Stimulated activated CD4-positive, alpha-beta T cell treated with anti-CD3 and anti-CD28 coated beads, Interleukin-4, amount 100 ng/mL, for 1 hour (primary cell): Measurements from ENCODE around the gene LRTM1.

Experiments
- DNase-seq: peaks from one replicate; pipeline ENCODE4 v3.0.0-alpha.2; 2020

Gene LRTM1

DNA sequence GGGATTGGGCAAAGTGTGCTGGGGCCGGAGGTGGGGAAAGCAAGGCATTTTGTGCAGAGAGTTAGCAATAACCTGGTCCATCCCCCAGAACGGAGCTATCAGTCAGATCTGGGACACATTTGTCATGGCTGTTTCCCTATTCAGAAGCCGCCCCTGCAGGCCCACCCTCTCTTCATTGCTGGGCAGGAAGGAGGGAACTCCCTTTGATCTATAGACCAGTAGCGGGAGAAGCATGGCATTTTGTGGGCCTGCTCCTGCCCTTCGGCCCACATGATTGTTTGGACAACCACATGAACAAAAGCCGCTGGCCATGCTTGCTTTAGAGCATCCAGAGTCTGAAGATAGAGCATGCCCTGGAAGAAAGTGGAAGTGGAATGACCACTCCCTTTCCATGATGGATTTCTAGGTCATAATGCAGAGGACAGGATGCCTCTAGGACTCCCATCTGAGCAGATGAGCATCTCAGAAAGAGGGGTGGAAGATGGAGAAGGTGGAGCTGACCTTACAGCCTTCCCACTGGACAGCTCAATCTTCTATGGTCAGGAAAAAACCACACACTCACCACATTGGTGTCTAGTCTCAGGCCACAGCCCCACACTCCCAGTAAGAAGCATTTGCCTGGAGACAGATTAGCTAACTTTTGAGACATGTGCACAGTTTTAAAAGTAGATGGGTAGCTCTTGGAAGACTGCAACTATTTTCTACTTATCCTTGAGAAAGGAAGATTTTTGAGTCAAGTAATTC, 11.9 kb upstream of the LRTM1 start:
- no peak for DNase-seq

DNA sequence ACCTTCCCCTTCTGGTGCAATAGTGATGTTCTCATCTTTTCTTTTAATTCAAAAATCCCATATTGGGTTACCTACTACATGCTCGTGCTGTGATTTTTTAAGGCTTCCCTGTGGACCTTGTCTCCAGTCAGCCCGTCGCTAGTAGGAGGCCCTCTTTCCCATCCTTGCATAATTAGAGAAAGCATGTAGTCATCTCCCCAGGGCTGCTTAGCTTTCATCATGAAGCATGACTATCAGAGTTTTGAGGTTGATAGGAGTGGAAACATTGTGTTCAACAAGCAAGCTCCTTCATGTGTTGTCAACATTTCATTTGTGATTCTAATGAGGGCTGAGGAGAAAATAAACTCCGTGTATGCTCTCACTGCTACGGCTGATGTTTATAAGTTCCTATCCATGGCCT, 8.7 kb upstream of the LRTM1 start:
- no peak for DNase-seq

DNA sequence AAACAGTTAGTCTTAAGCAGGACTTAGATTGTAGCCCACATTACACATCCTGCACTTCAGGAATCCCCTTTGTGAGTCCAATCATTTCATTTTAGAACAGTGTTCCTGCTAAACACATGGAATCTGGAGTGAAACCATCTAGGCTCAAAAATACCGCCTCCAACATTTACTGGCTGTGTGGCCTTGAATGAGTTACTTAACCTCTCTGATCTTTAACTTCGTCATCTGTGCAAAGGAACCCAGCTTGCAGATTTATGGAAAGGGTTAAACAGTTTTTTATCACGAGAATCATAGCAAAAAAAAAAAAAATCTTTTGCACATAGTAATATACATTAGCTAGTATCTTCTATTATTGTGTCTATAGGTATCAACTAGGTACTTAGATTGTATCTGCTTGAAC, 8.0 kb upstream of the LRTM1 start:
- DNase-seq = no peak

DNA sequence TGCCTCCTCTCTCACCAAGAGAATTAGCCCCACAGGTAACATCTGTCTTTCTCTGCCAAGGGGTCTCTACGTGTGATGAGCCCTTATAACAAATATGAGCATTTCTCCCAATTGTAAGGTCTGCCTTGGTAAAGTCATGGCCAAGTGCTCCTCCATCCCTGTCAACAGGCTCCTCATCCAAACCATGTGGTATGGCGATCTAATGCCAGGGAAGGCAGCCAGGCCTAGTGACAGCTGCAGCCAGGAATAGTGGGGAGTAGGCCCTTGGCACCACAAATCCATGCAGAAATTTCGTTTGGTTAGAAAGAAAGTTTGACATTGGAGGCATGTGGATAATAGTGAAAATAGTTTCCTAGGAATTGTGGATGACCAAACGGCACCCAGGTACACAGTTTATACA, 4.7 kb upstream of the LRTM1 start:
- DNase-seq = no peak

DNA sequence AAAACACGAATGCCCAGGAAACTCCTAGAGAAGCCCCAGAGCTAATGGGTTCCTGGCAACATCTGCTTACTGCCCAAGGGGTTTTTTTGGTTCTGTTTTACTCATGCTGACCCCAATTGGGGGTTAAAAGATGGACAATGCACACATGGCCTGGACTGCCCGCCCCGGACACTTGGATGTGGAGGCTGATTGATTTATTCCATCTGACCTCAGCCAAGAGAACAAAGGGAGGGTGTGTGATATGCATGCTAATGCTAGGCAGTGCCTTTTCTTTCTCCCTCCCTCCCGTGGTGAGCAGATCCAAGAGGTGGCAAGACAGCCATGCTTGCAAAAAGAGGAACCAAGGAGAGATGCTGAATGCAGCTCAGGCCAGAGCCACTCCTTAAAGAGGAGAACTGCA, 3.3 kb upstream of the LRTM1 start:
- no peak for DNase-seq

DNA sequence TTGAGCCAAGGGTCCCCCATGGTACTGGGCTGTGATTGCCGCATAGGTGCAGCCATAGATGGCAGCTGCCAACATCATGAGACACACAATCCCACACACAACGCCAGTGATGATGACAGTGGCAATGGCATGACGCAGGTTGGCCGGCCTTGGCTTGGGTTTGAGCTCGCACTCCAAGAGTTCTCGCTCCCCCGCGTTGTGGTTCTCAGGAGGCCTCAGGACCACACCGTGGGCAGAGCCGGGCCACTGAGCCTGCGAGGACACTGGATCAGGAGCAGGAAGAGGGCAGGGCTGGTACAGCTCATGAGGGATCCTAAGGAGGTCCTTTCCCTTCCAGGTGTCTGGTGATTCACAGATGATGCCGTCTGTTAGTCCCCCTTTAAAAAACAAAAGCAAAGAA, 9.3 kb downstream of the LRTM1 start:
- no peak for DNase-seq

DNA sequence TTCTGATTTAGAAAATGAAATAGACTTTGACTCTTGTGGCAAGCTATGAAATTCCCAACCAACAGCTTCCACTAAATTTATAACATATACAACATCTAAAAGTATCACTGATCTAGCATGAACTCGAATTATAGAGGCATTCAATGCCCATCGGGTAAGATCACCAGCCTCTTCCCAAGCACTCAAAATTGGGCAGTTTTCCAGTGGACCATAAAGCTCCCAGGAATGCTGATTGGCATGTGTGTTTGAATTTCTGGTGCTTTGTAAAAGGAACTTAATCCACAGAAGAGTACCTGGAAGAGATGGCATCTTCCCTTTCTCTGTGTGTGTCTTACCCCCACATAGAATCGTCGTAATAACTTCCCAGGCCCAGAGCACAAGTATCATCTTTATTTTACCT, 10.0 kb downstream of the LRTM1 start:
- no peak for DNase-seq

DNA sequence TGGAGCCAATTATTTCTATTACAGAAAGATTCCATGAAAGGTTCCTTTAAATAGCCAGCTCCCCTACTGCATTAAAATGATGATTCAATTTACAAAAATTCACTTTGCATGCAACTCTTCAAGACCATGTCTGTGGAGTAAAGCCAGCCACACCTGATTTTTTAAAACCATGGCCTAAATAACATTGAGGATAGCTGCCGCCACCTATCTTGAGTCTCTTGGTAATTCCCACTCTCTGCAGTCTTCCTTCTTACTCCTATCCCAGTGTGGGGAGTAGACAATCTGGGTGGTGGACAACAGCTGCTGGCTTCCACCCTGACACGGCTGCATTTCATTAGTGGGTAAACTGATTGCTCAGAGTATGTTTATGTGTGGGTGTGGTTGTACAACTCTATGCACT, 10.7 kb downstream of the LRTM1 start:
- no peak for DNase-seq

DNA sequence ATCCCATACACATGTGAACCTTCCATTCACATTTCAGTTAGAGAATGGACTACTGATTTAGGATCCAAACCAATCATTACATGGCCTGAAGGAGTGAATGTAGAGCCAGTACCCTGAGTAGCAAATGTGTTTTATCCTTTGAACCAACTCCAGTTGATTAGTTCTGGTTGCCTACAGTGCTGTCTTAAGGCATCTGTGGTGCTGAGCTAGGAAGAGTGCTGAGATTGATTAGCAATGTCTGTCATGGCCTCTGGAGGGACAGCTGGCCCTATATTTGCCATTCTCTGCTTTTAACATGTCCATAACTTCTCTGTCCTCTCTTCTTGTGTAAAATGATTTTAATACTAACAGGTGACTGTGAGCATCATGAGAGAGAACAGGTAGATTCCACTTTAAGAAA, 11.1 kb downstream of the LRTM1 start:
- no peak for DNase-seq

DNA sequence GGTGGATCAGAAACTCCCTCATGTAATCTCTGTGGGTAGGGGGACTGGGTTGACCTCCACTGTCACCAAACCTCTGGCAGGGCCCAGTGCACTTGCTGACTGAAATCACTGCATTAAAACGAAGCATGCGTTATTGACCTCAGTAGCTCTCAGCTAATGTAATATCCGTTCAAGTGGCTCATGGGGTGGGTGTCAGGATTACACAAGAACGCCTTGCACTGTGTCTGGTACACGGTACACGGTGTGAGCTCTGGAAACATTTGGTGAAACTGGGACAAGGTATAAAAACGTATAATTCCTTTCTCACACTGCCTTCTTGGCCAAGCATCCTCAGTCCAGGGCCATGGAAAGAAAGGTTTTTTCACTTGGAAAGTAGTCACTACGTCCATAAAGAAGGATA, 11.9 kb downstream of the LRTM1 start:
- DNase-seq = no peak

DNA sequence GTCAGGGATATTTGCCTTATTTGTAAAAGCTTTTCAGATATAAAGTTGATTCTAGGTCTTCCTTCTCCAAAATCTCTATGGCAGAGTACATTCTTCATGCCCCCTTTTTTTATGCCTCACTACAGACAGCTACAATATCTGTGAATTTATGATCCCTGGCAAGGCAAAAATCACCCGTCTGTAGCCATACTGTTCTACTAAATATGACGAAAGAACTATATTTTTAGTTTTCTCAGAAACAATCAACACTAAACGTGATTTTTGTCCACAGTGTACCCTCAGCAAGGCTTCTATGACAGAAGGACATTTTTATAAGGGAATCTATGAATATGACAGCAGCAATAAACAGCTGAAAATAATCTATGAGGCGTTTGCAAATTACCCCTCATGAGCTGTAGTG, 12.7 kb downstream of the LRTM1 start:
- no peak for DNase-seq

DNA sequence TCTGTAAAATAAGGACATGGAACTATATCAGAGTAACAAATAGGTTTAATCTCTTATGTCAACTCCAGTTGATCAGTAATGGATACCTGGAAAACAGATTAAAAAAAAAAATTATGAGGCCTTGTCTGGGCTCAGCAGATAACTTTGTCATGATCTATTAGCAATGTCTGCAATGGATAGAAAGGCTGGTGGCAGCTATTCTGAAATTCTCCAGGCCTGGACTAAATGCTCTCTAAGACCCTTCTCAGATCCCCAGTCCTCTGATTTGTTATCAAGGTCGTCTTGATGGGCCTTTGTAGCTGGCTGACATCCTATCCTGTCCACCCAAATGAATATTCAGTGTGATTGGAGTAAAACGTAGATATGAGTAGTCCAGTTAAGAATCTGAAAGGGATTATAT, 13.7 kb downstream of the LRTM1 start:
- DNase-seq = no peak

DNA sequence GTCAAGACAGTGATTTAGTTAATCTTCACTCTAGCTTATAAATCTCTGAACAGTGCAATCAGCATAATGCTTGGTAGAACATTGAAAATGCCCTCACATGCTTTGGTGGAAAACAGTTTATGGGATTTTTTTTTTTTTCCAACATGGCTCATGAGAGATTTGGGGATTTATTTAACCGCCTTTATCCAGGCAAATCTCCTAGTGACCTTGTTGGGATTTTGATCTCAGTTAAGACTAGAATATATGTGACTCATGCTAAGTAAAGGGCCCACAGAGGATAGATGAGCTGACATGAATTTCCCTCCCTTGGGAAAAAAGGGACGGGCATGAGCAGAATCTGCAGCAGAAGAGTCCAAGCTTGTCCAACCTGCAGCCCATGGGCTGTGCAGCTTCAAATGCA, 18.7 kb downstream of the LRTM1 start:
- no peak for DNase-seq

DNA sequence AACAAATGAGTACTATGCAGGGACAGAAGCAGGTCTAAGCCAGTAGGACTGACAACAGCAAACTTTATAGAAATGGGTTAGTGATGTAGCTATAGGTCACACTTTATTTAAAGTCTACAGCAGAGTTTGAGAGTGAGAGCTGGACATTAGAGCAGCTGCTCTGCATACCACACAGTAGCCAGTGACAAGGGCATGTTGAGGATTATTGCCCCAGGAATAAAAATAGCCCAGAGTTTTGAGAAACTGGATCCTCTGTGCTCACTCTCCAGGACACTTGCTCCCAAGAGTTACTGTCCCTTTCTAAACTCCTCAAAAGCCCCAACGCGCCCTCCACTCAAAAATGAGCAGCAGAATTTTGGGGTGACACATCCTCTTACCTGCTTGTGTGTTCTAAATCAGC, 21.1 kb downstream of the LRTM1 start:
- no peak for DNase-seq

DNA sequence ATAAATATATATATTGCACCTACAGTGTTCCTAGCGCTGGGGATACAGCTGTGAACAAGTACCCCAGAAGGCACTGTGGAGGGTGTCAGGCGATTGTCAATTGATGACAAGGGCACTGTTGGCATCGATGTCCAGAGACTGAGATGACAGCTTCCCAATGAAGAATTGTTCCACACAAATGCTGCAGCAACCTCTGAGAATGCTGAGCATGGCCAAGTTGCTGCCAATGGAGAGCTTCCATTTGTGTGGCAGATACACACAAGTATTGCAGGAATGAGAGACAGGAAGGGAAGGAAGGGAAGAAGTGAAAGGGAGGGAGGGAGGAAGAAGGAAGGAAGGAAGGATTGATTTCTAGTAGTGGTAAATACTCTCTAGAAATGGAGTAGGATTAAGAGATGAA, 21.9 kb downstream of the LRTM1 start:
- no peak for DNase-seq

DNA sequence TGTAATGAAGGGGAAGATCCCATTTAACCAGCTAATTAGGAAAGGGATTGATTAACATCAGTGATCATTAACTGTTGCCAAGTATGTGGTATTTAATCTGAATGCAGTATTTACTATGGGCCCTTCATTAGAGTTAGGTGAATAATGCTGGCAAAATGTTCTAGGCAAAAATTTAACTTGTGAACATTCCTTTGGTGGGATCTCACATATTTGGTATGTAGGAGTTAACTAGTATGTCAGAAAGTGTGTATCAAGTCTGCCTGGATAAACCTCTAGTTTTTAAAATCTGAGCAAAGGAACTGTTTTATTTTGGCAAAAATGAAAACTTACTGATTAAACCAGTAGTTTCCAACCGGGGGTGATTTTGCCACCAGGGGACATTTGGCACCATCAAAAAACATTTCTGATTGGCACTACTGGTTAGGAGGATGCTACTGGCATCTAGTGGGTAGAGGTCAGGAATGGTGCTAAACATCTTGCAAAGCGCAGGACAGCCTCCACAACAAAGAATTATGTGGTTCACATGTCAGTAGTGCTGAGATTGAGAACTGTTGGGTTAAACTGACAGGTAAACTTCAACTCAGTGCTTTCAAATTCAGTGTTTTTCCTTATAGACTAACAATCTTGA, 22.5 kb downstream of the LRTM1 start:
- DNase-seq = no peak

DNA sequence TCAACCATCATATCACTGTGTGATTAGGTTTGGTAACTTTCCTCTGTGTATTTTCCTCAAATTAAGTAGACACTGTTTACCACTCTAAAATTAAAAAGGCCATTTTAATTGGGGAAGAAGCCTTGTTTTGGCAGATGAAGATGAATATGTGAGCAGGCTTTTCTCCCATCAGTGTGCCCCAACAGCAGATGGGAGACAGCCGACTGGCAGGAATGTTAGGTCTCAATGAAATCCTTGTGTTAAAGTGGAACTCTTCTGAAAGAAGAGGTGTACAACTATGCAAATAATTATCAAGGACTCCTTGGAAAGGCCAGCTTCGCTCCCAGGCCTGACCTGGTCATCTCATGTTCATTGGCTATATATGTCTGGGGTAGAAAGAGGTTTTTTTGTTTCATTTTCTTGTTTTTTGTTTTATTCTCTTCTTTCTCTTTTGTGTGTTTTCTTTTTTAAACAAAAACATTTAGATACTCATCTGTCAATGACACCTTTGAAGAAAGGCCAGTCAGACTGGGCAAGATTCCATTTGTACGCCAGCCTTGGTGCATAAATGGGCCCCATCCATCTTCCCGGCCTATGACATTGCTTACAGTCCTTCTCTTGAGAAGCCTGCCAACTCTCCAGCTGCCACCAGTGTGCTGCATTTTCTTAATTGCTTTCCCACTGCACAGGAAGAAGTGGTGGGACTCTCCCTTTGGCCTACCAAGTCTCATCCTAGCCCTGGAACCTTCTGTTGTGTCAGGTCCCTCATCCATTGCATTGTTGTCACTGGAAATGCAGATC, 25.8 kb downstream of the LRTM1 start:
- DNase-seq = no peak

DNA sequence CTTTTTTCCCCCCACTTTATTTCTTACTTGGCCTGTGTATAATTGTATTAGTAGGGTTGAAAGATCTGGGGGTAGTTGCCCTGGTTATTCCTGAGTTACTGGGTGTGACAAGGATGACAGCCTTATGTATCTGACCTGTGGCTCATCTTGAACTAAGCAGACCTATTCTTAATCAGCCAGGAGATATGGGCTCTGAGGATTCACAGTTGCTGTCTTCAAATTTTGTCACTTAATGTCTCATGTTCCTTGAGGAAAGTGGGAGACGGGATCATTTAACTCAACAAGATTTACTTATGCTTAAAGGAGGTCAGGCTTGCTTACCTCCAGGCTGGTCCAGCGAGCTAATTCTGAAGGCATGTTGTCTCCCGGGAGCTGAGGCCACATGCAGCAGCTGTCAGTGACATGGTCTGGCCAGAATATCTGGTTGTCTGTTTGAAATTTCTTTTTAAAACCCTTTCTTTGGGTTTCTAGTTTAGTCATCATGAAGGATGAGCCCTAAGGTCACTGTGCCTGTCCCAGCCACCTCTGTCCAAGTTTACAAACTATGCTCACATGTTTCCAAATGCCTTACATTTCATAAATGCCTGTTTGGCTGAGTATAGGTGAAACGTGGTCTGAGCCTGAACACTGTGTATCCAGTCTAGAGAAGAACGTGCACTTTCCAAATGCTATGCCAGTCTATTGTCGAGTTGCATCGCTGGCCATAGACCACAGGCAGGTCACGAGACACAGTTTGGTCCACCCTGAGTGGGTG, 26.8 kb downstream of the LRTM1 start:
- DNase-seq = no peak

DNA sequence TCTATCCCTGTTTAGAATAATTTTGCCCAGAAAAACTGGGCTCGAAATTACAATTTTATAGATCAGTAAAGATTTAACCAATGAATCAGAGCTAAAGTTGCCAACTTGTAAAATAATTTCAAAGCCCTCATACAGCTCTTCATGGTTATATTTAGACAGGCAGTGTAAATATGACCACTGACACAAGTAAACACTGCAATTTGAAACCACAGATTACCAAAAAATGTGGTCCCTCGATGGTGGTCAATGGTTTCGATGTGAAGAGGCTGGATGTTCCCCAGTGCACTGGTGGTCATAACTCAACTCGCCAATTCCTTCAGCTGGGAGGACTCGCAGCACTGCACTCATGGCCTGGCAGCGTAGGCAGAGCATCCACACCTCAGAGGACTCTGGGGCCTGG, 28.6 kb downstream of the LRTM1 start:
- no peak for DNase-seq

DNA sequence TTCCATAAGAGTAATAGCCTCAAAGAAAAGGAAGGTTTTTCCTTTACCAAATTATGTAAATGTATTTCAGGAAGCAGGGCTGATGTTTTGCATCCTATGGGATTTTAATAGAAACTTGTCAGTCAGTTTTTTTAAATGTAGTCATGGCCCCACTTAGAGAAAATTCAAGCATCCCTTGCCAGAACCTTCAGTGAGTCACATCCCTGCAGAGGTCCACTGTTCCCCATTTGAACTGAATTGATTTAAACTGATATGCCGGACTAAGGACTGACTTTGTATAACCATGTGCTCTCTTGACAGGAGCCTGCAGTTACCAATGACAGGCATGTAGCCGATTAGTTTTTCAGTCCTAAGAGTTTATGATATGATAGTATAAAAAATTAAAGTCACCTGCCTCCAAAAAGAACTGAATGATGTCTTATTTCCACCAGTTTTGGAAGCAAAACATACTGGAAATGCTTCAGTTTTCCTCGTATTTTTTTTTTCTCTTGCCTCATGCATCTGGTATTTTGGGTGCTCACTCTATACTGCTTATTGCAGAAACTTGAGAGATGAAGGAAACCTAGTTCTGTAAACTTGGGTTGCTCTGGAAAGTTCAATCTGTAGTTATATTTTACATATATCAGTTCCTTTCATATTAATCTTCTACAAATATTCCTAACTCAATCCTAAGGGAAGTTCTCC, 30.7 kb downstream of the LRTM1 start:
- no peak for DNase-seq

DNA sequence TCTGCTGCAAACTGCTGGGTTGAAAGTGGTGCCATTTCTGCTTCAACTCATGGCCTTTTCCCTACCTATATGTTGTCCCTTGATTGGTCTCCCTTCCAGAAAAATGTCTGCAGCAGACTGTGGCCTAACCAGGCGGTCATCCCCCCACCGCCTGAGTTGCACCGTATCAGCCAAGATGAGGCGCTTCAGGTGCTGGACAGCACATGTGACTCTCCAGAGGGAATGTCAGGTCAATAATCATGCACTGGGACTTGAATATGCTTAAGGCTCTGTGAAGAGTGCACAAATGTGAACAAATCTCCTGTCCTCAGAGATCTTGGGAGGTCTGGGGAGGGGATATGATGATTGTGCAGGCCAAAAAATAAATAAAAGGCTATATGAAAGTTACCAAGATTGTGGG, 32.2 kb downstream of the LRTM1 start:
- no peak for DNase-seq

DNA sequence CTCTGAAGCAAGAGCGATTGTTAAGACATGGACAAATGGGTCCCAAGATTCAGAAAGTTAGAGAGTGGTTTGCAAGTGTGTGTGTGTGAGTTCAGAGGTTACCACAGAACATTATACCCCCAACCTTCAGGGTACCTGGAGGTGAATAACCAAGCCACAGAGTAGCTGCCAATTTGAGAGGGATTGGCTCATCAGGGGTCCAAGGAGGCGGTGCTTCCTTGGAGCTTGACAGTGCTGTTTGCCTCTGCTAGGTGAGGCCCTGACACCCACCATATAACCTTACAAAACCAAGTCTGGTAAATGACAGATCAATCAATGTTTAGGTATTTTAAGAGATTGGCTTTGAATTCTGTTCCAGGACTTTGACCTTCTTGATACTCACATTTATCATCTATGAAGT, 35.7 kb downstream of the LRTM1 start:
- no peak for DNase-seq

DNA sequence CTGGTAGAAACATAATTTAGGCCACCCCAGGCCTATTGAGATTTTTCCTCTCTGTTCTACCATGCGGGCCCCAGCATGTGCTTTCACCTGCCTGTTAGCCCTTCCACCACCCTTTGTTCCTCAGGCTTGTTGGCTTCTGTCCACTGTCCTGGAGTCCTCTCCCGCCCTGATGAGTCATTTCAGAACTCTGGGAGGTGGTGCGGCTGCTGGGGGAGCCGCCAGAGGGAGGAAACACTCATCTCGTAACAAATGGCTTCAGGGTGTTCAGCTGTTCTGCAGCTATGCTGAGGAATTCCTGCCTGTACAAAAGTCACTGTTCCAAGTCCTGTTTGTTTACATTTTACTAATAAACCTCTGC, 36.3 kb downstream of the LRTM1 start:
- DNase-seq = no peak
